Adrenal gland (tissue), 5 donors: ENCODE results near the gene DNAH8.

ENCODE experiments used
- POLR2A ChIP-seq, 2 donors: fragments of 450-650 bp; IDR thresholded peaks; one replicate each; pipeline ENCODE4 v1.6.1; 2017; ENCODE audit warnings: antibody characterized with exemption in 2 of 2, mild to moderate bottlenecking in 2 of 2, moderate library complexity in 1 of 2
- TF ChIP-seq, protein P1 (sequence below), 6 experiments: fragments of 450-650 bp in 4 of 6; fragments of 200-600 bp in 2 of 6; sonication (generic) in 1 of 6; IDR thresholded peaks; 1 replicate in 5 of 6; 2 replicates in 1 of 6; pipeline versions ENCODE4 v1.5.1 to v1.8.0; 2016 to 2021; ENCODE audit warnings: antibody characterized with exemption in 6 of 6, mild to moderate bottlenecking in 2 of 6, moderate library complexity in 1 of 6
- donor health status: DM: no; HTN: no; CAD: no.

DNA sequence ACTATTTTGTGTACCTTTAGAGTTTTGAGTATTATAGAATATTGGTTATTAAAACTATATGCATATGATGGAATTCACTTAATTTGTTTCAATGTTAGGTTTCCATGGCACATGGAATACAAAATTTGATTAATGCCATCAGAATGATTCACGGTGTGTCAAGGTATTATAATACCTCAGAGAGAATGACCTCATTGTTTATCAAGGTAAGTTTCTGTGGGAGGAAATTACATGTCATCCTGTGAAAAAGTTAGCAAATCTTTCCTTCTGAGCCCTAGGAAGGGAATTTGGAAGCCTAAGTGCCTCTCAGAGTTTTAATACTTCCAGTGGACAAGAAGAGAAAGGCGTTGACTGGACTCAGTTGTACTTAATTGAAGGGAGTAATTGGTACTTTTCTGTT is 40.8 kb downstream of the DNAH8 start:
- TF ChIP-seq, protein P1, sequence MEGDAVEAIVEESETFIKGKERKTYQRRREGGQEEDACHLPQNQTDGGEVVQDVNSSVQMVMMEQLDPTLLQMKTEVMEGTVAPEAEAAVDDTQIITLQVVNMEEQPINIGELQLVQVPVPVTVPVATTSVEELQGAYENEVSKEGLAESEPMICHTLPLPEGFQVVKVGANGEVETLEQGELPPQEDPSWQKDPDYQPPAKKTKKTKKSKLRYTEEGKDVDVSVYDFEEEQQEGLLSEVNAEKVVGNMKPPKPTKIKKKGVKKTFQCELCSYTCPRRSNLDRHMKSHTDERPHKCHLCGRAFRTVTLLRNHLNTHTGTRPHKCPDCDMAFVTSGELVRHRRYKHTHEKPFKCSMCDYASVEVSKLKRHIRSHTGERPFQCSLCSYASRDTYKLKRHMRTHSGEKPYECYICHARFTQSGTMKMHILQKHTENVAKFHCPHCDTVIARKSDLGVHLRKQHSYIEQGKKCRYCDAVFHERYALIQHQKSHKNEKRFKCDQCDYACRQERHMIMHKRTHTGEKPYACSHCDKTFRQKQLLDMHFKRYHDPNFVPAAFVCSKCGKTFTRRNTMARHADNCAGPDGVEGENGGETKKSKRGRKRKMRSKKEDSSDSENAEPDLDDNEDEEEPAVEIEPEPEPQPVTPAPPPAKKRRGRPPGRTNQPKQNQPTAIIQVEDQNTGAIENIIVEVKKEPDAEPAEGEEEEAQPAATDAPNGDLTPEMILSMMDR (IDR thresholded peaks at IDR 0.05), result no peak
- TF ChIP-seq POLR2A (IDR thresholded peaks at IDR 0.05), result no peak
